Neural cell (in vitro differentiated cells): ENCODE results near the gene APOC1. TPM values are rescaled to one million over a fixed set of nuclear protein-coding genes. Genes with fewer than 3 reads are reported as not detected.

Experiments used
- H2AFZ ChIP-seq: fragments of 200-600, 300-800 bp; sonication (generic), shearing (Covaris generic); 2 replicates; pipeline ENCODE4 v1.6.0; 2014; ENCODE audit warnings: low read depth, mild to moderate bottlenecking, antibody characterized with exemption, low read length, moderate library complexity
- H3F3A ChIP-seq: fragments of 200-600 bp; shearing (Covaris generic); 2 replicates; pipeline ENCODE4 v1.6.1; 2016; ENCODE audit warnings: mild to moderate bottlenecking, moderate library complexity, mixed read lengths, antibody characterized with exemption, low read length; ENCODE audit not compliant: insufficient read depth, poor library complexity, severe bottlenecking
- H3K27ac ChIP-seq: fragments of 200-600, 300-800 bp; sonication (generic), shearing (Covaris generic); 2 replicates; pipeline ENCODE4 v1.5.1; 2014; ENCODE audit warnings: mild to moderate bottlenecking, low read length, moderate library complexity
- H3K27me3 ChIP-seq: fragments of 300-800, 200-600 bp; sonication (generic), shearing (Covaris generic); 2 replicates; pipeline ENCODE4 v1.6.0; 2014; ENCODE audit warnings: mild to moderate bottlenecking, low read depth, low read length, moderate library complexity; ENCODE audit not compliant: insufficient read depth
- H3K36me3 ChIP-seq: fragments of 300-800, 200-600 bp; sonication (generic), shearing (Covaris generic); 2 replicates; pipeline ENCODE4 v1.5.1; 2014; ENCODE audit warnings: mild to moderate bottlenecking, antibody characterized with exemption, low read length, moderate library complexity; ENCODE audit not compliant: insufficient read depth
- H3K4me2 ChIP-seq: fragments of 300-800, 200-600 bp; sonication (generic), shearing (Covaris generic); 2 replicates; pipeline ENCODE4 v1.6.0; 2014; ENCODE audit warnings: mild to moderate bottlenecking, low read length
- H3K4me3 ChIP-seq: fragments of 300-800, 200-600 bp; sonication (generic), shearing (Covaris generic); 2 replicates; pipeline ENCODE4 v1.5.1; 2014; ENCODE audit warnings: mild to moderate bottlenecking, low read length, moderate library complexity
- H3K79me2 ChIP-seq: fragments of 200-600 bp; shearing (Covaris generic); replicated peaks from 2 replicates; pipeline ENCODE4 v1.6.0; 2014; ENCODE audit warnings: mild to moderate bottlenecking, low read length, moderate library complexity; ENCODE audit not compliant: insufficient read depth
- H3K9ac ChIP-seq: fragments of 300-800, 200-600 bp; sonication (generic), shearing (Covaris generic); 2 replicates; pipeline ENCODE4 v1.6.1; 2016; ENCODE audit warnings: mild to moderate bottlenecking, low read length, mixed read lengths
- H3K9me2 ChIP-seq: fragments of 200-600 bp; shearing (Covaris generic); 2 replicates; pipeline ENCODE4 v1.6.1; 2016; ENCODE audit warnings: mild to moderate bottlenecking, low read length, mixed read lengths; ENCODE audit not compliant: insufficient read depth
- H3K9me3 ChIP-seq: fragments of 200-600, 300-800 bp; sonication (generic), shearing (Covaris generic); 2 replicates; pipeline ENCODE4 v1.6.1; 2016; ENCODE audit warnings: mild to moderate bottlenecking, mixed run types, low read length, moderate library complexity, mixed read lengths
- H4K20me1 ChIP-seq: fragments of 200-600 bp; shearing (Covaris generic); 2 replicates; pipeline ENCODE4 v1.6.1; 2016; ENCODE audit warnings: mild to moderate bottlenecking, mixed run types; ENCODE audit not compliant: insufficient read depth
- CTCF ChIP-seq: fragments of 450-650 bp; IDR thresholded peaks from 2 replicates; pipeline ENCODE4 v1.5.1; 2014; ENCODE audit warnings: antibody characterized with exemption, mild to moderate bottlenecking, moderate library complexity; ENCODE audit not compliant: poor library complexity, severe bottlenecking
- EP300 ChIP-seq: fragments of 450-650 bp; conservative IDR thresholded peaks from 2 replicates; pipeline ENCODE4 v1.6.1; 2014; ENCODE audit warnings: antibody characterized with exemption, mild to moderate bottlenecking, moderate library complexity; ENCODE audit not compliant: poor library complexity, severe bottlenecking
- EZH2 ChIP-seq: fragments of 200-600, 300-800 bp; shearing (Covaris generic), sonication (generic); IDR thresholded peaks from 2 replicates; pipeline ENCODE4 v1.6.1; 2014; ENCODE audit warnings: antibody characterized with exemption, low read length, borderline replicate concordance, mild to moderate bottlenecking; ENCODE audit not compliant: insufficient read depth, poor library complexity, severe bottlenecking
- MXI1 ChIP-seq: fragments of 450-650 bp; conservative IDR thresholded peaks from 2 replicates; pipeline ENCODE4 v1.6.1; 2014; ENCODE audit warnings: antibody characterized with exemption, mild to moderate bottlenecking; ENCODE audit not compliant: poor library complexity, severe bottlenecking
- POLR2AphosphoS5 ChIP-seq: IDR thresholded peaks from 2 replicates; pipeline ENCODE4 v1.6.1; 2012
- RAD21 ChIP-seq: fragments of 450-650 bp; conservative IDR thresholded peaks from 2 replicates; pipeline ENCODE4 v1.6.1; 2014; ENCODE audit warnings: antibody characterized with exemption, mild to moderate bottlenecking, moderate library complexity
- REST ChIP-seq: IDR thresholded peaks from 2 replicates; pipeline ENCODE4 v1.6.1; 2012; ENCODE audit warnings: borderline replicate concordance
- SMC3 ChIP-seq: fragments of 450-650 bp; conservative IDR thresholded peaks from 2 replicates; pipeline ENCODE4 v1.6.1; 2014; ENCODE audit warnings: antibody characterized with exemption, mild to moderate bottlenecking, moderate library complexity; ENCODE audit not compliant: poor library complexity
- TAF1 ChIP-seq: IDR thresholded peaks from 2 replicates; pipeline ENCODE4 v1.6.1; 2012; ENCODE audit warnings: low read depth
- polyA plus RNA-seq: library from polyadenylated mRNA; depleted of rRNA; stranded (reverse); fragments of >200 nt; gene quantifications from 2 replicates; pipeline ENCODE4 v1.2.3, GENCODE V29; 2014

The APOC1 gene
- polyA plus RNA-seq, 1 donor from 2014 or later: not detected

- no peaks in the 10 kb centered on the region for H3K79me2 ChIP-seq
- H3K27me3 ChIP-seq: no peaks in the 10 kb centered on the region
- no peaks in the 10 kb centered on the region for H3K9me3 ChIP-seq
- no peaks in the 10 kb centered on the region for H3F3A ChIP-seq
- no peak for TF ChIP-seq RAD21
- TF ChIP-seq TAF1: no peak
- no peak for TF ChIP-seq EP300
- no peak for TF ChIP-seq CTCF
- no peak for TF ChIP-seq EZH2
- TF ChIP-seq SMC3: no peak
- no peak for TF ChIP-seq REST
- no peak for TF ChIP-seq POLR2AphosphoS5
- no peak for TF ChIP-seq MXI1
- no peaks in the 10 kb centered on the region for H3K36me3 ChIP-seq
- no peak overlapping the region for H2AFZ ChIP-seq
- H3K9me2 ChIP-seq: no peaks in the 10 kb centered on the region
- no peaks in the 10 kb centered on the region for H4K20me1 ChIP-seq
- H3K4me3 ChIP-seq: no peak overlapping the region
- no peak overlapping the region for H3K4me2 ChIP-seq
- no peak overlapping the region for H3K9ac ChIP-seq
- no peak overlapping the region for H3K27ac ChIP-seq
These were observed 30.5 kb upstream of the APOC1 start for GRCh38 chr19:44883922-44884321.

- H3K9me3 ChIP-seq: no peaks in the 10 kb centered on the region
- H4K20me1 ChIP-seq: no peaks in the 10 kb centered on the region
- H3K36me3 ChIP-seq: no peaks in the 10 kb centered on the region
- H3K27me3 ChIP-seq: no peaks in the 10 kb centered on the region
- no peak overlapping the region for H3K9ac ChIP-seq
- H3K79me2 ChIP-seq: no peaks in the 10 kb centered on the region
- no peak overlapping the region for H2AFZ ChIP-seq
- TF ChIP-seq EP300: no peak
- TF ChIP-seq REST: no peak
- no peak for TF ChIP-seq MXI1
- TF ChIP-seq SMC3: no peak
- TF ChIP-seq RAD21: no peak
- TF ChIP-seq EZH2: no peak
- no peak for TF ChIP-seq CTCF
- no peak for TF ChIP-seq POLR2AphosphoS5
- TF ChIP-seq TAF1: no peak
- H3K27ac ChIP-seq: no peak overlapping the region
- H3K4me3 ChIP-seq: no peak overlapping the region
- no peaks in the 10 kb centered on the region for H3F3A ChIP-seq
- no peak overlapping the region for H3K4me2 ChIP-seq
- H3K9me2 ChIP-seq: no peaks in the 10 kb centered on the region
These were observed 29.8 kb upstream of the APOC1 start for GRCh38 chr19:44884566-44884965.
